Astrocyte of the spinal cord (primary cell): ENCODE measurements around the gene SRGAP3.

Experiments used
- DNase-seq: peaks from one replicate; pipeline ENCODE4 v3.0.0; 2011; ENCODE audit warnings: low read depth, low spot score
- H3K4me3 ChIP-seq: 2 replicates; pipeline ENCODE4 v1.5.1; 2011; ENCODE audit warnings: low read depth, mild to moderate bottlenecking, low read length, moderate library complexity
- in situ Hi-C: cut with HindIII; loops from 2 replicates; pipeline ENCODE4 v1.10.0; 2017; ENCODE audit warnings: low sequenced_read_pairs
- TF ChIP-seq, protein P1 (sequence below): IDR thresholded peaks from 2 replicates; pipeline ENCODE4 v1.5.1; 2012; ENCODE audit warnings: low read depth, mild to moderate bottlenecking, low read length, inconsistent platforms

Gene SRGAP3

DNA sequence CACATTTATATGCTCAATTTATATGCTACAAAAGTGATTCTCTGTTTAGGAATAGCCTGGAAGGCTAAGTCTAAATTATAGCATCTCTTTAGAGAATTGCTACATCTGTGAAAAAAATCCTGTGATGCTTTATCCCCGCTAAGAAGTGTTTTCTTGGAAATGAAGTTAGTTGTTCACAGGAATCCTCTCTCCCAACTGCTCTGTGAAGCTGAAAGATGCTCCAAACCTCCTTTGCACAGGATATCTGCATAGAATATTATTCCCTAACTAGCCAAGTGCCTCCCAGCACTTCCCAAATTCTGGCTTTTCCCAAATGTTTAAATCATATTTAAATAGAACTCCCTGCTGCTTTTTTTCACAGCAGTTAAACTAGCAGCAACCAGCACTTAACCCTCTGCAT, 132.2 kb downstream of the SRGAP3 start:
- H3K4me3 ChIP-seq, result no peak overlapping the region
- in situ Hi-C loops, result no loop called here
- DNase-seq, result no peak
- TF ChIP-seq, protein P1, sequence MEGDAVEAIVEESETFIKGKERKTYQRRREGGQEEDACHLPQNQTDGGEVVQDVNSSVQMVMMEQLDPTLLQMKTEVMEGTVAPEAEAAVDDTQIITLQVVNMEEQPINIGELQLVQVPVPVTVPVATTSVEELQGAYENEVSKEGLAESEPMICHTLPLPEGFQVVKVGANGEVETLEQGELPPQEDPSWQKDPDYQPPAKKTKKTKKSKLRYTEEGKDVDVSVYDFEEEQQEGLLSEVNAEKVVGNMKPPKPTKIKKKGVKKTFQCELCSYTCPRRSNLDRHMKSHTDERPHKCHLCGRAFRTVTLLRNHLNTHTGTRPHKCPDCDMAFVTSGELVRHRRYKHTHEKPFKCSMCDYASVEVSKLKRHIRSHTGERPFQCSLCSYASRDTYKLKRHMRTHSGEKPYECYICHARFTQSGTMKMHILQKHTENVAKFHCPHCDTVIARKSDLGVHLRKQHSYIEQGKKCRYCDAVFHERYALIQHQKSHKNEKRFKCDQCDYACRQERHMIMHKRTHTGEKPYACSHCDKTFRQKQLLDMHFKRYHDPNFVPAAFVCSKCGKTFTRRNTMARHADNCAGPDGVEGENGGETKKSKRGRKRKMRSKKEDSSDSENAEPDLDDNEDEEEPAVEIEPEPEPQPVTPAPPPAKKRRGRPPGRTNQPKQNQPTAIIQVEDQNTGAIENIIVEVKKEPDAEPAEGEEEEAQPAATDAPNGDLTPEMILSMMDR, result no peak

DNA sequence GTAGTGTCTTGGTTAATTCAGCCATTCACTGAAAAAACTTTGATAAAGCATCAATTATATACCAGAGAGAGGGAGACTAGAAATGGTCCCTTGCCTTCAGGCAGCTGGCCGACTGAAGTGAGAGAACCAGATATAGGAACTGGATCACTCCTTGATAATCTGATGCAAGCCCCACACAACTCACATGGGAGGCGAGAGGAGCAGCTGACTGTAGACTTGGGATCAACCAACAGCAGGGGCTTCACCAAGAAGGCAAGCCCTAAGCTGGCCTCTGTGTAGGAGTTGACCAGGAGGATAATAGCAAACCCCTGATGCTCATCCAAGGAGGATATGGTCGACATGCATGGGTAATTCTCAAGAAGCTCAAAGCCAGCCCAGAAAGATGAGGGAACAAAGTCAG, 133.1 kb downstream of the SRGAP3 start:
- H3K4me3 ChIP-seq, result no peak overlapping the region
- TF ChIP-seq, protein P1, result no peak
- in situ Hi-C loops, result no loop called here
- no peak for DNase-seq

DNA sequence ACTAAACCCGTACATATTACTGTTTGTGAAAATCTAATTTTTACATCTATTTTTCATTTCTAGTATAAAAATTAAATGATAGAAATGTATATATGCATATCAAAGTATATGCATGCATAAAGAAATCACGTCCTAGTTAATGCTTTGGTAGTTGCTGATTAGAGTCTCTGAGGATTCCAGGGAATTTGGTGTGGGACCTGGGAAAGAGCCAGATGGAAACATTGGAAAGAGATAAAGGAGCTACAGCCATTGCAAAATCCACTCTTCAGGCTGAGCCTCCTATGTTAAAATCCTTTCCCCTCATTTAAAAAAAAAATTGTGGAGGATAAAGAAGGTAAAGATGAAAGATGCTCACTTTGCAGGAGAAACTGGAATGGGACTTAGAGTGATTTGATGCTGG, 134.1 kb downstream of the SRGAP3 start:
- H3K4me3 ChIP-seq, result no peak overlapping the region
- DNase-seq, result no peak
- TF ChIP-seq, protein P1, result no peak
- in situ Hi-C loops, result no loop called here

DNA sequence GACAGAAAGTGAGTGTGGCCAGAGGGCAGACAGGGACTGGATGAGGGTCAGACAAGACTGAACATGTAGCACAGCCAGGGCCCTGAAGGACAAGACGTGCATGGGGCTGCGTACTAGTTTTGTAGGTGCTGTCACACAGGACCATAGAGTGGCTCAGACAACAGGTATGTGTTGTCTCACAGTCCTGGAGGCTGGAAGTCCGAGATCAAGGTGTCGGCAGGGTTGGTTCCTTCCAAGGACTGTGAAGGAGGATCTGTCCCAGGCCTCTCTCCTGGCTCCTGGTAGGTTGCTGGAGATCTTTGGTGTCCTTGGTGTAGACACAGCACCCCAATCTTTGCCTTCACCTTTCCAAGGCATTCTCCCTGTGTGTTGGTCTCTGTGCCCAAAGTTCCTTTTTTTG, 136.4 kb downstream of the SRGAP3 start:
- in situ Hi-C loops, result no loop called here
- H3K4me3 ChIP-seq, result no peak overlapping the region
- no peak for DNase-seq
- TF ChIP-seq, protein P1, result no peak

DNA sequence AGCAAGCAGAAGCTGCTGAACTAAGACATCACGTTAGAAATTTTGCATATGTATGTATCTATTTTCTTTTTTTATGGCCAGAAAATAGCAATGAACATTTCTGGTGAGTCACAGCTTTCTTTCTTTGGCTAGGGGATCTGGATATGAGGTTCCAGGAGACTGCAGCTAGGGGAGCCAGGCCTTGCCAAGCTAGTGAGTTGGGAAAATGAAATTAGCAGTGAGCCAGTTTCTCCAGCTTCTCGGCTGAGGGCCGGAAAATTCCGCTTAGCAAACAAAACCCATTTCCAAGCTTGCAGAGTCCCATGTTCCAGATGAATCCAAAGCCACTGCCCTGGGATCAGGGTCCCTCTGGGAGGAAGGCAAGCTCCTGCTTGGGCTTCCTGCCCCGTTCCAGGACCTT, 137.6 kb downstream of the SRGAP3 start:
- in situ Hi-C loops, result no loop called here
- H3K4me3 ChIP-seq, result no peak overlapping the region
- TF ChIP-seq, protein P1, result no peak
- DNase-seq, result no peak

DNA sequence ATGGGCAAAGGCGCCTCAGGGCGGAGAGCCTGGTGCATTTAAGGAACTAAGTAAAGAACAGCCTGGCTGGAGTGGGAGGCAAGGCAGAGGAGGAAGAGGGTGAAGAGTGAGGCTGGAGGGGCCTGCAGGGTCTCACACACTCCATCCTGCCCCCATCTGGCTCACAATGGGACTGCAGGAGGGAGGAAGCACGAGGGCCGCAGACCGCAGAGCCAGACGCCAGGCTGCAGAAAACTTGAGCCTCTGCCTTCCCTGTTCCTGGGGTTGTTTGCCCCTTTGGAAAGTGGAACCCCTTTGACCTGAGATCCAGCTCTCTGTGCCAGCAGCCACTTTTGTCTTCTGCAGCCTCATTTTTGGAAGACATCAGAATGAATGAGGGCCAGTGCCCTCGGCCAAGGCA, 138.0 kb downstream of the SRGAP3 start:
- TF ChIP-seq, protein P1, result no peak
- DNase-seq, result no peak
- H3K4me3 ChIP-seq, result no peak overlapping the region
- in situ Hi-C loops, result no loop called here

DNA sequence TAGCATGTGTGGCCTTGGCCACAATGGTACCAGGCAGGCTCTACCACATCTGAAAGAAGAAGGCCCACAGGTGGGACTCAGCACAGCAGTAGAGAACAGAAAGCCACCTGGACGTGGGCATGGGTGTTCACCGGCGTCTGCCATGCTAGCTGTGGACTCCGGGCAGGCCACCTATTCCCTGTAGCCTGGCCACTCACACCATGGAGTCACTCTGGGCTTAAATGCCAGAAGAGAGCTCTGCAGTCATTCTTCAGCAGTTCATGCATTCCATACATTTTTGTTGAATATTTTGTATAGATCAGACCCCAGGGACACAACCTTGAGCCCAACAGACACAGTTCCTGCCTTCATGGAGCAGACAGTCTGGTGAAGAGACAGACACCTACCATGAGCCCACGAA, 138.6 kb downstream of the SRGAP3 start:
- no peak overlapping the region for H3K4me3 ChIP-seq
- in situ Hi-C loops, result no loop called here
- TF ChIP-seq, protein P1, result no peak
- no peak for DNase-seq
